ENCODE data around the gene GNAT3.

Gene GNAT3

DNA sequence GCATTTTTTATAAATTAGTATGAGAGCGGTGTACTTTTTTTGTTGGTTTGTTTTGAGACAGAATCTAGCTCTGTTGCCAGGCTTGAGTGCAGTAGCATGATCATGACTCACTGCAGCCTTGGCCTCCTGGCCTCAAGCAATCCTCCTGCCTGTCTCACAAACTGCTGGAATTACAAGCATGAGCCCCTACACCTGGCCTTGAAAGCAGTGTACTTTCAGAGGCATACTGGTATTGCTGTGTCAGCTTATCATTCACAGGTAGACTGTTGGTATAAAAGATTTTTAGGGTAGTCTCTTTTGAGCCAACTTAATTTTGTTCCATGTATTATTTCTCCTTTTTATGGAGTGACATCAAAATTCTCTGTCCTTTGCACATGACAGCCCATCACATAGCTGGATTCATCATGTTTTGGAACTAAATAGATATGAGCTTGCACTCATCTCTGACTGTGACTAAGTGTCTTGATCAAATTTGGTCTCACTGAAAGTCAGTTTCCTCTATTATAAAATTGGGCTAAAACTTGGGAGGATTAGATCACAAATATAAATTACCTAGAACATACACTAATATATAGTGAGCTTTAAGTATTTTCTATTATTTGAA, 12.4 kb downstream of the GNAT3 start:
- no peak for DNase-seq

DNA sequence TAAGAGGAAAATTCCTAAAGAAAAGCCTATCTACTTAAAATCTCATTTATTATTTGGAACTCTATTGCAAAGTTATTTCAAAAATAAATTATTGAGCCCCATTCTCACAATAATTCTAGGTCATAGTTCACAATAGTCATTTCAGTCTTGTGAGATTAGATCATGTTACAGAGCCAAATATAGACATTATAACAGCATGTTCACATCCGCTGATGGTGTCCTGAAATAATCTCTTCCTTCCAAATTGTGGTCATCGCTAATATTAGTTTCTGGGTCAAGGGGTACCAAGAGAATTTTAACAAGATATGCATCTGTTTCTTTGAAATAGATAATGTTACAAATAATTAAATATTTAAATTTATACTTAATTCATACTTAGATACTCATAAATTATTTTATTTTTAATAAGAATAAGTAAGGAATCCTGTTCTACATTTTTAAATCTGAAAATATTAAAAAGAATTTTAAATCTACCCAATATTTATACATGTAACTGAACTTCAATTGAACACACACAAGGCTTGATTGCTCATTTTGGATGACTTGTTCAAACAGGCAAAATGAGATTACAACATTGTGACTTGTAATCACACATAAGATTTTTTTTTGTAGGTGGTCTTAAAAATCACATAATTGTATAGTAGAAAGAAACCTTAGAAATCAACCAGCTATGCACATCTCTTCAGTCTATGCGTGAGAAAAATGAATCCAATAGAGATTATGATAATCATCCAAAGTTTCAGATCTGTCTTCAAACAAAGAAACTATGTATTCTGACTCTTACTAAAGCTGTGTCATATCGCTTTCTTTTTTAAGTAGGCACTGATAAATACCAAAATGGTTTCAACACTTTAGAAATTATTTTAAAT, 13.1 kb downstream of the GNAT3 start:
- DNase-seq: no peak

DNA sequence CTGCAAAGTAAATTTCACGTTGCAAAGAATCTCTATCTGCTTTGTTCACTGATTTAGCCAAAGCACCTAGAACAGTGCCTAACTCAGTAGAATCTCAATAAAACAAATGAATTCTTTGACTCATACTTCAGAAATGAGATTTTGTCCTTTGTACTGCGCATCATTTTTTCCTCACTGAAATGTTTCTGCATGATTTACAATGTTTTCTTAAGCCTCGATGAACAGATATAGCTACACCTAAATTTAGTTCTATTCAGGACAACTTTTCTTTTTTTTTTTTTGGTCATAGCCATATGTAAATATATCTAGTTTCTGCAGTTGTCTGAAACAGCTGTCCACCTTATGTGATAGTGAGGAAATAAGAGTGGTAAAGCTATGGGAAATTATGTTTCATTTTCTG, 15.3 kb downstream of the GNAT3 start:
- no peak for DNase-seq

DNA sequence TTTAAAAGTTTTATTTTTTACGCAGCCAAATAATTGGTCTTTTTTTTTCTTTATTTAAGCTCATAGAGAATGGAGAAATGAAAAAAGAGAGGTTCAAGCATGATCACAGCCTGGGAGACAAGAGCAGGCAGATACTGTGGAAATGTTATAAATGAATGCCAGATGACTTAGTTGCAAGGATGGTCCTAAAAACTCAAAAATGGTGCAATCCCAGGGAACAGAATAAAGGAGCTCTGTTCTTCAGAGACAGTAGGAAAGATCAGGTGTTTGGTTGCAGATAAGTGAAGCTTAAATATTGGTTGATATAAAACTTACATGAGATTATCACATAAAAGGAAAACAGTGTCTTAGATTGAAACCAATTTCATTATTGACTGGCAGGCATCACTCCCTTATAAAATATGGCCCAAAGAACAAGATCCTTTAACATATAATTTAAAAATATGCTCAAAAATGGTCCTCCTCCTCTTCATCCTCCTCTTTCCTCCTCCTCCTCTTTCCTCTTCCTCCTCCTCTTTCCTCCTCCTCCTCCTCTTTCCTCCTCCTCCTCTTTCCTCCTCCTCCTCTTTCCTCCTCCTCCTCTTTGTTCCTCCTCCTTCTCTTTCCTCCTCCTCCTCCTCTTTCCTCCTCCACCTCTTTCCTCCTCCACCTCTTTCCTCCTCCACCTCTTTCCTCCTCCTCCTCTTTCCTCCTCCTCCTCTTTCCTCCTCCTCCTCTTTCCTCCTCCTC, 18.6 kb downstream of the GNAT3 start:
- DNase-seq: no peak

DNA sequence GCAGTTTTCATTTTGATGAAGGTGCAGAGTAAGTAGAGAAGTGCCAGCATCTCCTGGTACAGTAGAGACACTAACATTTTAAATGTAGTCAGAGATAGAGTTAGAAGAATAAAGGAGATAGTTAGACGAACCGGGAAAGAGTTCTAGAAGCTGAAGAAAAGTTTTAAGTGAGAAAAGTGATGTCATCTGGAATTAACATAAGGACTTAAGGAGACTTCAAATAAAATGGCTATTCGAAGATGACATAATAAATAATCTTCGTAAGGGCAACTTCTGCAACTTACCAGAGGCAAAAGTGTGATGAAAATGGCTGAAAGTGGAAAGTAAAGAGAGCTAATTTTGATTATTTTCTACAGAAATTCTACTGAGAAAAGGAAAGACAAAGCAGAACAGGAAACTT, 20.4 kb downstream of the GNAT3 start:
- DNase-seq: no peak

DNA sequence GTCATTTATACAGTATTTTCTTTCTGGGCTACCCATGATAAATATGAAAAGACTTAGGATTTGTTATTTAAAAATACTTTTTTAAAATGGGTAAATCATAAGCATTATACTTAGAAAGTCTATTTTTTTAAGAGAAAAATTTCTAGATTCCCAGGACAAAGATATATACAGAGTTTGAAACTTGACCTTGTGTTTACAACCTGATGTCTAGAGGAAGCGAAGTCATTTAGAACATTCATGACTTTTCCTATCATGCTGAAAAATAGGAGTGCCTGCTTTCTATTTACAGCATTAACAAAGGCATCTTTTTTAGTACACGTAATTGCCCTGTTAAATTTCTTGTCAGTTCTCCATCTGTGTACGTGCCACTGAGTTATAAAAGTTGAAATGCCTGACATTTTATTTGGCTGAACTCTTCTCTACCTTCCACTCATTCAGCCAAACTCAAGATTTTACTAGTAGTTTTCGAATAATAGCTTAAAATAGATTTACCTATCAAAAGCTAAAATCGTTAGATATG, 23.0 kb downstream of the GNAT3 start:
- no peak for DNase-seq

DNA sequence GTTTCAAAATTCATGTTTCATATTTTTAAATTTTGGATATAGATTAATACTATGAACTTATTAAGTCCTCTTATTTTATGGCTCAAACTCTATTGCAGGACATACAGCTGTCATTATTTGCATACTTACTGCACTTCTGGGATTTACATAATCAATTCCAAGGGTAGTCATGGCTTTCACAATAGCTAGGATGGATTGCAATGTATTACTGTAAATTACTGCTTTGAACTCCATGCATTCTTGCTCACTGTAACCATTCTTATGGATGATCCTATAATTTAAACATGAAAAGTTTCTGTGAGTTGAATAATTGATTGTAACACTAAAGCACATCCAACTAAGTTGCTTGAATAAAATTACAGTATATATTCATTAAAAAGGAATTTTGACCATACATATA, 23.5 kb downstream of the GNAT3 start:
- DNase-seq: no peak

DNA sequence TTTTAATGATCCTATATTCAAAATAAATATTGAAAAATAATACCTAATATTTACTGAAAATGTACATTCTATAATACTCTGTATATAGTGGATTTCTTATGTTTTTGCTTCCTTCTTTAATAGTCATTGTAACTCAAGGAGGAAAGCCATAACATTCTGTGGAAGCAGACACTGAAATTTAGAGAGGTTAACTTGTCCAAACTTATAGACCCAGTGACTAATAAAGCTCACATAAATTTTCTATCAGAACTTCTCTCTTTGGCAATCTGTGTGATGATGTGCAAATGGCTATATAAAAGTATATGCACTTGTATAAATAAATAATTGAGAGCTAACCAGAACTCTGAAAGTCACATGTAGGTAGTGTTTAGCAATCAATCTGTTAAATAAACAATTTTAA, 26.1 kb downstream of the GNAT3 start:
- DNase-seq: no peak

DNA sequence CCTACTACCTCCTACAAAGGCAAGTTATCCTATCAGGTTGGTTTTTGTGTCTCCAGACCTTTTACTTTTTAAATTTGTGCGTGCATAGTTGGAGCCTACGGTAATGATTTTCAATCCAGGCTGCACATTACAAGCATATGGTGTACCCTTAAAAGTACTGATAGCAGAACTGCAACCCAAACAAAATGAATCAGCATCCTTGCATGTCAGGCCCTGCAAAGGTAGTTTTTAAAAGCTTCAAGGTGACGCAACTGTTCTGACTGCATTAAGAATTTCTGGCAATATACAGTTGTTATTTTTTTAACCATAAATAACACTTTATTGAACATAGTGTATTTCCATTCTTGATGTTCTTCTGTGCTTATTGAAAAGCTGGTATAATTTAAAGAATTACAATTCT, 28.9 kb downstream of the GNAT3 start:
- DNase-seq: no peak

DNA sequence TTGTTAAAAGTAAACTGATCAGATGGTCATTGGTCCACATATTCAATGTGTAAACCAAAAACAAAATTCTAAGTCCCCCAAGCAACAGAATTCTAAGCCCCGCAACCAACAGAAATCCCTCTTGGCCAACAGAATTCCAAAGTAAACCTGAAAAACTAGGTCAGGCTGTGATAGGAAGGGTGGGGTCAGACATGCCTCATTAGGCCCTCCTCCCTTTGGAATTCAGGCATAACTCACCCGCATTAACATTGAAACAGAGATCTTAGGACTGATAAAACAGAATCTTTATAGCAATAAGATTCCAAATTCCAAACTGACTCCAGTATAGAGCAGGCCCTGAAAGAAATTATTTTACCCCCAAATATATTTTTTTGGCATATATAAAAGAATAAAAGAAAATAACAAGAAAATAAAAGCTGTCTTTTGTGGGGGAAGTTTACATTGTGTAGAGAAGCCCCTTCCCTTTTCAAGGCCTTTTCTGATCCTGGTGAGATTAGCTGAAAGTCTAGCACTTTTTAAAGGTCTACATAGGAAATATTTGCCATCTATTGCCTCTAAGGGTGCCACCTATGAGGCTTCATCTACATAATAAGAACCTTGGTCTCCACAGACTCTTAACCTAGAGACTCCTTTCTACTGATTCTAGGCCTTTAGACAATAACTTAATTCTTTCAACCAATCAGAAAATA, 30.5 kb downstream of the GNAT3 start:
- DNase-seq: no peak

DNA sequence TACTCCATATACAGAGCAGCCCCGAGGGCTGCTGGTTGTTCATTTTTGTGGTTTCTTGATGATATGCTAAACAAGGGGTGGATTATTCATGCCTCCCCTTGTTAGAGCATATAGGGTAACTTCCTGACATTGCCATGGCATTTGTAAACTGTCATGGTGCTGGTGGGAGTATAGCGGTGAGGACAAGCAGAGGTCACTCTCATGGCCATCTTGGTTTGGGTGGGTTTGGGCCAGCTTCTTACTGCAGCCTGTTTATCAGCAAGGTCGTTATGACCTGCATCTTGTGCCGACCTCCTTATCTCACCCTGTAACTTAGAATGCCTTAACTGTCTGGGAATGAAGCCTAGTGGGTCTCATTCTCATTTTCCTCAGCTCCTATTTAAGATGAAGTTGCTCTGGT, 31.3 kb downstream of the GNAT3 start:
- no peak for DNase-seq

DNA sequence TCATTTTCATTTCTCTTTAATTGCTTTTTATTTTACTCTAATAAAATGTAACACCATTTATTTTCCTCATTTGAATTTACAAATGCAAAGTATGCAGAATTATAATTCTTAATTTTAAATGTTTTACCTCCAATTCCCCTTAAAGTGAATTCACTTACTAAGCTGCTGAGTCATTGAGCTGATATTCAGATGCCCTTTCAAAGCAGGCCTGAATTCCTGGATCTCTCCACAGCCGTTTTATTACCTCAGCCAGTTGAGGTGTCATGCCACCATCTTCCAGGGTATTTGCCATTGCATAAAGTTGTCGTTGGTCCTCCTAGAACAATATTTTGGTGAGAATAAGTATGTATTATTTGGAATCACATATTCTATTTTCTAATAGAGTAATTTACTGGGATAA, 33.2 kb downstream of the GNAT3 start:
- DNase-seq: no peak

DNA sequence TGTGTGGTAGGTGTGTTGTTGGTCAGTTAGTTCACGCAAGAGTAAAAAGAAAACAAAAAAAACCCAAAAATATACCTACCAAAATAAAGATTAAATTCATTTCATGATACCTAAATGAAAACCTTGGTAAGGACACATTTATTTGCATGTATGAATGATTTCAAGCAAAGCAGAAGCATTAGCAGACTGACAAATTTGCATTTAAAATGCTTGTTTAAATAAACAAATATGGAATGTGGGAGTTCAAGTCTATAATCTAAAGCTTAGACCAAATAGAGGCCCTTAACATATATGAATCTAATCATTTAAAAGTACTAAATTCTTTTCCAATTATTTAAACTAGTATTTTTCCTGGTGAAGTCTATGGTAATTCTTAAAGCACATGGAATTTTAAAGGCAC, 35.8 kb downstream of the GNAT3 start:
- no peak for DNase-seq

DNA sequence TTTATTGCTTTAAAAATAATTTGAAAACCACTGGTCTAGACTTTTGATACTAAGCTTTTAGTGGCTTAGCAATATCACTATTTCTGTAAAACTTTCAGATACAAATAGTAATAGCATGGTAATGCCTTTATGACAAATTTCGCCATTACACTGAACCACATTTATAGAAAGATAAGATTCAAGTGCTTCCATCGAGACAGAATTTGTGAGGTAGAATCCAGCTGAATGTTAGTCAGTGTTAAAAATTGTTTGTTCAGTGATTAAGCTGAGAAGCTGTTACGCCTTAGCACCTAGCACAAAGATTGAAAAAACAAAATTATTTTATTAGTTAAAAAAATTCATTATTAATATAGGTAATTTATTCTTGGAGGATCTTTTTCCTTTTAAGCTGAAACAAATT, 36.5 kb downstream of the GNAT3 start:
- DNase-seq: no peak

DNA sequence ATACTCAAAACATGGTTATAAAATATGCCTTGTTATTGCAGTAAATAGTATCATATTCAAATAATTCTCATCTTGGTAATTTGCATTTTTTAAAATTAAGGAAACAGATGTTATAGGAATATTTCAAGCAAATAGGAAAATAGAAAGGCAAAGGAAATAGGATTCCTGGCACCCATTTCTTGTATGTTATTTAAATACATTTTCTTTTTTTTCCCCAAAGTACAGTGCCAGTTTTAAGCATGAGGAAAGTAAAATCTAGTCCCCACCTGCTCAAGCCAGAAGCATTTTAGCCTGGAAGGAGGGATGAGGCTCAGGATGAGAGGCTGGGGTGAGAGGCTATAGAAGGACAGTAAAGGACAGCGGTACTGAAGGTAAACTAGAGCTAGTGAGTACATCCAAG, 38.1 kb downstream of the GNAT3 start:
- DNase-seq: no peak

DNA sequence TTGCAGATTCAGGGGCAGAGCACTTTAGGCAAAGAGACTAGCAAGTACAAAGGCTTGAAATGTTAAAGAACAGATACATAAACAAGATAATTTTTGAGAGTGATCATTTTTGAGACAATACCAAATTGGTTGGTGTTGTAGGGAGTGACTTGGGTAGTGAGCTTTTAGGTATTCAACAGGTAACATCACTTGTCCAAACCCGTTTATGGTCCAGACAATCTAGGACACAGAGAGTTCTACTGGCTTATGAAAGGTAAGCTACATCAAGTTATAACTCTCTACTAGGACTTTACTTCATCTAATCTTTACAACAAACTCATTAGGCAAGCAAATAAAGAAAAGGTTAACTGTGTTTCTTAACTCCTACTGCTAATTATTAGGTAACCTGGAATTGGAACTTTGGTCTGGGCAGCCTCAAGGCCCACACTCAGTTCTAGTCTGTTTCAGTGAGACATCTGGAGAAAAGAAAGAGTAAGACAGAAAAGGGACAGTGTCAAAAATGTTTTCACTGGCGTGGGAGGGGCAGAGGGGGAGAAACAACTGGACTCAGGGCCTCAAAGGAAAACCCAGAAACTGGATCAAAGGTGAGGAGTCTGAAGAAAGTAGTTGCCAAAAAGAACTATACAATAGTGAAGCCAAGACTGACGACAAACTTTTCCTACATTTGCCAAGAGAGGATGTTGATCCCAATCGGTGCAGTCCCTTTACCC, 39.2 kb downstream of the GNAT3 start:
- no peak for DNase-seq

DNA sequence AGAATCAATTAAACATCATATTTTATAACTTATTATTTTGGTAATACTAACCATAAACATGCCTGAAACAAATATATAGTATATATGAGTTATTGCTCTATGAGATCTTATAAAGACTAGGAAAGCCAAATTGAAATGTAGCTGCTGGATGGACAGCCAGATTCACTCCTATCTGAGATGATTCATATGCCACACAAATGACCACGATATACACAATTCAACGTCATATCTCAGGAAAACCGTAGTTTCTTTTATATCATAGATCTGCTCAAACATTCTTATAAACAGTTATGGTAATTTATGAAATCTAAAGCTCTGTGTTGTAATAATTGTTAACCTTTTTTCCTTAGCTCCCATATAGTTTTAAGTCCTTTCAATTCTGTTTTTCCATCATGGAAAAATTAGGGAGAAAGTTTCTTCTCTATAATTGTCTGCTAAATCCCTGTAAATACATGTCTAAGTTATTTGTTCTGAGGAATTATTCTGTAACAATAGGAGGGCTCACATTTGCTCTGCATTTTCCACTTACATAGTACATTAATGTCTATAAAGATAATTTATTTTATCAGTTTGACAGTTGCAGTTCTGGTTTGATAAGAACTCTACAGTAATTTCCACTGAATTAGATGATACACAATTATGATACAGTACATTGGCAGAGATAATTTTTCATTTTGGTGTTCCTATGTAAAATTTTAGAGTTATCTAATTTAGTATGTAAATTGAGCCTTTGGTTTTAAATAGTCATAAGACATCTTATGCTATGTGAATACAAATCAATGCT, 42.7 kb downstream of the GNAT3 start:
- DNase-seq: no peak

DNA sequence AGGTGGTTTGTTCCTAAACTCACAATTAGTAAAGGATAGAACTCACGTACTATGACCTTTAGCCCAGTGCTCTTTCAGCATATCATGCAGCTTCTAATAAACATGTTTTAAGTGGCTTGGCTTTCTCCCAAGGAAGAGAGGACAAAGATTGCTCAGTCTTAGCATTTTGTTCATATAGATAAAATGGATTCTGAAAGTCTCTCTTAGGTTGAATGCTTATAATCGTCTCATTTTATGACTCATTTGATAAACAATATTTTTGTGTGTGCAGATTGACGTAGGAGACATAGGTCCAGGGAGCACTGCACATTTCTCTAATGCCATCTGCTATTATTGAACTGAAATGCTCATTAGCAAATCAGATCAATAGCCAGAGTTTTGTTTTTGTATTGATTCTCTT, 44.8 kb downstream of the GNAT3 start:
- DNase-seq: no peak

DNA sequence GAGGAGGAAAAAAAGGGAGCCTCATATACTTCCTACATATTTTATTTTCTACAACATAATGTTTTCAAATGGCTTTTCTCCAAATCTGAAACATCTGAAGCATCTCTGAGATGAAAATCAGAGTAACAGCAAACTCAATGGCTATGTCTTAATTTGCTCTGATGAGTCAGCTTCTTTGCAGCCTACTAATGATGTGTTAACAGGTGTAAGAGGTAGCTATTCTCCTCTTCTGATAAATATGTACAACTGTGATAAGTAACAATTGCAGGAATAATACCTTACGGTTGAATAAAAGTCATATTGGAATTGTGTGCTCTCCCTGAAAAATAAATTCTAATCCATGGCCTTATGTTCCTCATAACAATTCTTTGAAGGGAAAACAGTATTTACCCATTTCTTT, 45.2 kb downstream of the GNAT3 start:
- no peak for DNase-seq

DNA sequence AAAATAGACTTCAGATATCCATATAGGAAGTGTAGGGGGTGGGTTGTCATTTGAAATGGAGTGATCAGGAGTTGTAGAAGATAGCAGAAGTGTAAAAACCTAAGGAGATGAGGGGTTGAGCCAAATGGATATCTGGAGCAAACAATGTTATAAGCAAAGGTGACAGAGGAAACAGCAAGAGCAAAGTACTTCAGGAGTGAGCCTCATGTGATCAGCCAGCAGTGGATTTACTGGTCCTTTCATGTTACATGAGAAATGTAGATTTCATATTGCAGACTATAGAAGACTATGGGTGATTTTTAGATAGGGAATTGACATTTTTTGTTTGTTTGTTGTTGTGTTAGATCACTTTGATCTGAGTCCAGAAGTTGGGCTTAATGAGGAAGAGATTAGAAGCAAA, 47.7 kb downstream of the GNAT3 start:
- no peak for DNase-seq

DNA sequence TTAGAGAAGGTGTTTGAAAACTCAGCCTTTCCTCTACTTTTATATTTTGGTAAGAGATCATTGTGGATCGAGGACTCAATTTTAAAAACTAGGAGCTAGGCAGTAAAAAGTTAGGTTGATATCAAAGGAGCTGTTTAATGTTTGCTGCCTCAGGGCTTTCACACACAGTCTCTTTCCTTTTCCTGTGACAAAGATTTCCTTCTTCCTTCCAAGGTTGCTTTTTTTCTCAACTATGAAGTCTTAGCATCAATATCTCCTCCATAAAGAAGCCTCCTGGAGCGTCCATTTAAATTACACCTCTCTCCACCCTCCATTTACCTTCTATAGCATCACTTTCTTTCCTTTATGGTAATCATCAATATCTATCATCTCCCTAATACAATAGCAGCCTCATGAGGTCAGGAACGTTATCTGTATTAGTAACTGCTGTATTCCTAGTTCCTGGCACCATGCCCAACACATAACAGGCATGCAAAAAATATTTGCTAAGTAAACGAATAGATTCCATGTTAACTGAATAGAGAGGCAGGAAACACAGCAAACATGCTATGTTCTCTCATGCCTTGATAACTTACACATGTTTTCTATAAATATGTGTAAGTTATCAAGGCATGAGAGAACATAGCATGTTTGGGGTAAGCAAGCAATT, 48.5 kb downstream of the GNAT3 start:
- DNase-seq: no peak

Data from activated T-cell treated with anti-CD3 and anti-CD28 coated beads for 4 hours (primary cell).